HG03558 (cell line): ENCODE results near the gene PPARG.

Experiments used
- ATAC-seq: cut with Tn5 transposase; IDR thresholded peaks from one replicate; pipeline ENCODE4 v1.9.1; 2021; ENCODE audit warnings: moderate number of reproducible peaks; ENCODE audit not compliant: unreplicated experiment; ENCODE audit errors: extremely low read depth

Gene PPARG

DNA sequence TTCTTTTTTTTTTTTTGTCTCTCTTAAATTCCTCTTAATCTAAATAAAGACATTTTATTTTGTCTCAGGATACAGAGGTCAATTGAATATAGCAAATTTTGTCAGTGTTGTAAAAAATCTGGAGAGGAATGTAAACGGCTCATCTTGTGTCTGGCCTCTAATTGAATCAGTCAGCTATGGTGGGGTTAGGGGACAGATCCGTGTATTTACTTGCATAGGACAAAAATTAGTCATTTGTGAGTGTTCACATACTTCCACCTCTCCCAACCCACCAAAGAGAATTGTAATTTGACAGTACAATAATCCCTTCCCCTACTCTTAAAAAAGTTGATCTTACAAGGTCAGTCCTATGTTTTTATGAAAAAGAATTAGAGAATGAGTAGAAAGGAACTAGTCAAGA is 18.3 kb downstream of the PPARG start:
- ATAC-seq: no peak

DNA sequence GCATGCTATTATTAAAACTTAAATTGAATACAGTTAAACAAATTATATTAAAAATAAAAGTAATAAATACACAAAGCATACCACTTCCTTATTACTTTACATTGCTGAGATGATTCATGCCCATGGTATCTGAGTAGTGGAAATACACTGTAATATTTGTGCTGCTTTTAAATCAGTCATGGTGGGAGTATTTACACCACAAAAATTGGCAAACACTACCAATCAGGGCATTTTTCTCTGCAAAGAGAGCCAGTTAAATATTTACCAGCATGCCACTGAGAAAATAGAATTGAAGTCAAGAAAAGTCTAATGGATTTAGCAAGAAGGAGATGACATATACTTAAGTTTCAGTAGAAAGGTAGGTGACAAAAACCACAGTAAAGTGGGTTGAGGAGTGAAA is 19.6 kb downstream of the PPARG start:
- no peak for ATAC-seq

DNA sequence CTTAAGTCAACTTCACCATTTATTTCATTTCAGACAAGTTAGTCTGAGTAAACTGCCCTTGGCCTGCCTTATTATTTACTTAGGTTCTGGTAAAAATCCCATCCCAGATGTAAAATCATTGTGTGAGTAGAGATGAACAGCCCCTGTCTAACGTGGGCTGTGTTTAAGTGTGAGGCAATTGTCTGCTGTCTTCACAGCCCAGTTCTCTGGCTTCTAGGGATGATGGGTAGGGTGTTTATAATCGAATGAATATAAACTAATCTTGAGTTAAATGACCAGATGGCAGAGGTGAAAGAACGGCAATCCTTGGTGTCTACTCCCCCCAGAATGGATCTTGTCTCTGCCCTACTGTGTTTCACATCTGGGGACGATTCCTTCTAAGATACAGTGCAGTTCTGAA is 20.8 kb downstream of the PPARG start:
- ATAC-seq: no peak

DNA sequence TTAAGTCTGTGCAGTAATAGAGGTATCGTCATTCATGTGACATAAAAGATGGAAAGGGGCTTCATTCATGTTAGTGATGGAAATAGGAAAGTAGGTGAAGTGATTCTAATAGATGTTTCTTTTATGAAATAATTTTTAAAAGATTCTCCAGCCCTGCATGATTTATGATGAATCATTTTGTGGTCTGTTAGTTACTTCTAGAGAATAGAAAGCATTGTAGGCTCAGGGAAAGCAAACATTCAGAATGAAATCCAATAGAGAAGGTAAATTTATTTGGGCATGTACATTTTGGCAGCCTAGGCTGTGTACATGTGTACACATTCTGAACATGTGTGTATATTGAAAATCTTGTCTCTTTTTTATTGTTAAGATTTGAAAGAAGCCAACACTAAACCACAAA is 23.1 kb downstream of the PPARG start:
- ATAC-seq: no peak

DNA sequence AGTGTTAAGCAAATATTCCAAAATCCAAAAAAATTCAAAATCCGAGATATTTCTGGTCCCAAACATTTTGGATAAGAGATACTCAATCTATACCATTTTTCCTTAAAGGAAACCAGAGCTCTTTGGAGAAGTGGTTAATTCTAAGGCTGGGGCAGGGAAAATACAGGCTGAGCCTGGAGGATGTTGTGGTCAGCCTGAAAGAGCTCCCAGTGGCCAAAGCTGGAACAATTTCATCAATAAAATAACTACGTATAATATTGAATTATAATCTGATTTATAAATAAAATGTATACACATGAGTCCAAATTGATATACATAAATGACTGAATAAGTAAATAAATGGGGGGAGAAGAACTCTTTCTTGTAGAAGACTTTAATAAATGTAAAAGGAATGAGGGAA is 24.6 kb downstream of the PPARG start:
- no peak for ATAC-seq

DNA sequence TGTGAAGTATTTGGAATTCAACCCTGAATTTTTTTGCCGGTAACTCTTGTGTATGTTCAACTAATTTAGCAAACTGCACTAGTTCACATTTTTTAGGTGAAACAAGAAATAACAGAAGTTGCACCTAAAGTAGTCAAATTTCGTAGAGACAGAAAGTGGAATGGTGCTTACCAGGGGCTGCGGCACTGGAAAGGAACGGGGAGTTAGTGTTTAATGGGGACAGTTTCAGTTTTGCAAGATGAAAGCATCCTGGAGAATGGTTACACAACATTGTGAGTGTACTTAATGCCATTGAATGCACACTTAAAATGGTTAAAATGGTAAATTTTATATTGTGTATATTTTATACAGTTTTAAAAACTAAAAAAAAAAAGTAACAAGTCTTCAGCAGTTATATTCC is 27.4 kb downstream of the PPARG start:
- ATAC-seq: no peak

DNA sequence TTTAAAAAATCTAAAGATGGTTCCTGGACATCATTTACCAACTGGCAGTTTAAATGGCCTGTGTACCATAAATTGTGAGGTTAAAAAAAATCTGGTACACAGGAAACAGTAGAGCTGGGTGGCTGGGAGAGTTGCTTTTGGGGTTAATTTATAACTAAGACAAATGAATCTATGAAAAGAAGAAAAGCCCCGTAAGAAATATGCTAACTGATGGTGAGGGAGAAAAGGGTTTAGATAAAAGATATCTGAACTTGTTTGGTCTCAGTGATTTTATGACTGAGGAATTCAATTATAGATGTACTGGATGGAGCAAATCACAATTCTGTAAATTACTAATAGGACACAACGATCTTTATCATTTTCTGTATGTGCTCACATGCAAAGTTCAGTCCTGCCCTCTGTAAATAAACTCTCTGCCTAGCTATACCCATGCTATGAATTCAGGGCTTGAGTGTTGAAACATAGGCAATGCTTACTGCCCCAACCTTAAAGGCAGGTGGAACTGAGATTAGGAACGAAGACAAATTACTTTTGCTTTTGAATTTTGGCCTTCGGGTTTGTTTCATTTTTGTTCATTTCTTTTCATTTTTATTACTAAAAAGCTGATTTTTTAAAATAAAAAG is 28.0 kb downstream of the PPARG start:
- ATAC-seq: no peak

DNA sequence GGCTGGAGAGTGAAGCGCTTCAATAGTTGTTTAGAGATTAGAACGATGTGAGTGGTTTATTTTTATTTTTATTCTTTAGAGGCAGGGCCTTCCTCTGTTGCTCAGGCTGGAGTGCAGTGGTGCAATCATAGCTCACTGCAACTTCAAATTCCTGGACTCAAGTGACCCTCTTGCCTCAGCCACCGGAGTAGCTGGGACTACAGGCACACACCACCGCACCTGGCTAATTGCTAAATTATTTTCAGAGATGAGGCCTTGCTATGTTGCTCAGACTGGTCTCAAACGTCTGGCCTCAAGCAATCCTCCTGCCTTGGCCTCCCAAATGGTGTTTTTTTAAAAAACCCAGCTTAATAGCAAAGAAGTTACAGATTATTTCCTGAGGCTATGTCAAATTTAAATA is 29.0 kb downstream of the PPARG start:
- no peak for ATAC-seq

DNA sequence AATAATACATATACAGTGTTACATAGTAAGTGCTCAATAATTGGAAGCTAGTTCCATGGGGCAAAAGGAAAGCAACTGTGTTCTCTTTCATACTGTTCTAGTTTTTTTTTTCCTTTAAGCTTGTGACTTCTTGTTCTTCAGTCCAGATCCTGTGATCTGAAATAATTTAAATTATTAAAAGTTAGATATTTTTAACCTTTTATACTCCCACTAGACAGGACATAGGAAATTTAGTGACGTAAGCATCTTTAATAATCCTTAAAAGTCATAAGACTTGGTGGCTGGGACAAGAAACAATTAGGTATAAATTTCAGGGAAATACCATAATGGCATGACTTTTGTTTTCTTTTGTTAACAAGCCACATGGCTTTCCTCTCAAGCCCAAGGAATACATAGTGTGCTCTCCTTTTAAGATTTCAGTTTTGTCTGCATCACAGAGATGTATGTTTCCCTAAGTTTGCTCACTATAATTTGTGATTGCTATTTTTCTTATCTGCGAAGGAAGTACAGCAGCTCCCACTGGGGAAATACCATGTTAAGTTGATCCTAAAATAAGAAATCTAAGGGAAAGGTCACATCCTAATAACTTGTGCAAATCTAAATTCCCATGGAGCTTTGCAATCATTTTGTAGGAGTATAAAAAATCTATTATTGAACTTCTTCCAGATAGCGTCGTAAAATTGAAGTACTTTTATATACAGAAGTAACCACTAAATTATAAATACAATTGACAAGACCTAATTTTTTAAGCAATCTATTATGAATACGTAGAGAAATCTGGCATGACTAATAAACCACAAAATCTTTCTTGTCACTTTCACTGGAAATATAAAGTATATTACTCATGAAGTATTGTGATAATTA is 30.1 kb downstream of the PPARG start:
- no peak for ATAC-seq

DNA sequence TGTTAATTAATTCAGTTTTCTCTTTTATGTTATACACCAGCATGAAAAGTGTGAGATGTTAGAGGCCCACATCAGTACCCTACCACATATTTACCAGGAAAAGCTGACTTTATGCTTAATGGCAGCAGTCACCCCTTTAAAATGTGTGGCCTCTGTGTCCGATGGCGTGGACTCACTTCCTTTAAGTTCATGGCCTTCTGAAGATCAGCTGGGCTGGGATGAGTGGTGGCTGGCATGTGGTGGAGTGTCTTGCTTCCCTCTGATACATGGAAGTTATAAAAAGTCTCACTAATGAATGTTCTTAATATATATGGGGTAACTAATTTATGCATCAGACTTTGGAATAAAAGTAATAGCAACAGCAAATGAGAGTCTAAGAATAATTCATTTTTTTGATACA is 32.1 kb downstream of the PPARG start:
- ATAC-seq: no peak

DNA sequence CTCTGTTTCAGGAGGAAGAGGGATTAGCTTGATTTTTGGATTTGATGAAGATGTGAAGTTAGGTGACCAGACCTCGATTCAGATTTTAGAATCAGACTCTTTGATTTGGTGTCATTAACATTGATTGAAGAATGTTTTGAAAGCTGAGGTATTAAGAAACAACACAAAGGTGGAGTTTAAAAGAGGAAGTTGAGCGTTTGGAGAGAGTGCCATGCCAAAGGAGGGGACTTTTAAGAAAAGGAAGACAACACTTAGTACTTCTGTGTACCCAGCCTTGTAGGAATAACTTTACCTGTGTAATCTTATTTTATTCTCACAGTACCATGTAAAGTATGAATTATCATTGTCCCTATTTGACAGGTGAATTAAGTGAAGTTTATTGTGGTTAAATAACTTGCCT is 34.4 kb downstream of the PPARG start:
- ATAC-seq: no peak

DNA sequence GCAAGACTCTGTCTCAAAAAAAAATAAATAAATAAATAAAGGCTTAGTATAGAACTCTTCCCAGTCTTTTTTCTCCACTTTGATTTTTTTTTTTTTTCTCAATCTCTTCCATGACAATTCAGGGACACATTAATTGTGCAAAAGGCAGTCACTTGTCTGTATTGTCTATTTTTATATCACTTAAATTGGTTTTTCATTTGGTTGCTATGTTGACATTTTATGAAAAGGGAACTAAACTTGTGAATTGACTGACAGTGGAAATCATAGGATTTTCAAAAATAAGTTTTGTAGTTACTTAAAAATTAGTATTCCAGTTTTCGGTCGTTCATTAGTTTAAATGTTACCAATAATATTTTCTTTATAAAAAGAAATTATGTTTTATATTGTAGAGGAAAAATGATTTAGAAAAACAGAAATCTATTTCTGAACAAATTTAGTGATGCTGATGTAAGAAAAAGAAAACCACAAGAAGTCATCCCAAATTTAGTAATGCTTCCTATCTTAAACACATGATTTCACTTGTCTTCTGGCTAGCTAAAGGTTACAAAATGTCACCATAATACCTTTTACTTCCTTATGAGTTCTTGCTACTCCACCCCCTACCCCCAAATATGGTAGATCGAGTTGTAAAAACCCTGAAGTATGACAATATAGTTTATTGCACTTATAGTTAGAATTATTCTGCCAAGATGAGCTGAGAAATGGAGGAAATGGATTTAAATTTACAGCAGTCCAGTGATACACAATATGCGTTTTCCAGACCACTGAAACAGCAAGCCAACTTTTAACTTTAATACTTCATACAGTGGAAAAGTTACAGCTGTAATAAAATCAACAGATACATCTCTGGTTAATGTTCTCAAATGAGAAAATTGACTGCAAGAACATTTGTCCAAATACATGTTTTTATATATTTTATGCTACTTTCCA is 37.0 kb downstream of the PPARG start:
- no peak for ATAC-seq

DNA sequence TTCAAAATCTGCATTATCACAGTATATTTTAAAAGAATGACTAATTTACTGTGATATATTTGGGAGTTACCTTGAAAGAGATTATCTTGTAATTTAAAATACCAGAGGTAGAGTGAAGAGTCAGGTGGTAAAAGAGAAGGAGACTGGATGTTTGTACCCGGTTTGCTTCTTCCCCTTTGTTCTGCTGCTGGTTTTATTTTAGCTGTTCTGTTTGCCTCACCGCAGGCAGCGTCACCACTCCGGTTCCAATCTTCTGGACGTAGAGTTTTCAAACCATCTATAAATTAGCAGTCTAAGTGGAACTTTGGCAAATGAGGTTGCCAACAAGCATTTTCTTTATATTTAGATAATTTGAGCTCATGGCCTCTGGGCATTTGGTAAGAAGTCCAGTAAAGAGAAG is 38.2 kb downstream of the PPARG start:
- ATAC-seq: no peak

DNA sequence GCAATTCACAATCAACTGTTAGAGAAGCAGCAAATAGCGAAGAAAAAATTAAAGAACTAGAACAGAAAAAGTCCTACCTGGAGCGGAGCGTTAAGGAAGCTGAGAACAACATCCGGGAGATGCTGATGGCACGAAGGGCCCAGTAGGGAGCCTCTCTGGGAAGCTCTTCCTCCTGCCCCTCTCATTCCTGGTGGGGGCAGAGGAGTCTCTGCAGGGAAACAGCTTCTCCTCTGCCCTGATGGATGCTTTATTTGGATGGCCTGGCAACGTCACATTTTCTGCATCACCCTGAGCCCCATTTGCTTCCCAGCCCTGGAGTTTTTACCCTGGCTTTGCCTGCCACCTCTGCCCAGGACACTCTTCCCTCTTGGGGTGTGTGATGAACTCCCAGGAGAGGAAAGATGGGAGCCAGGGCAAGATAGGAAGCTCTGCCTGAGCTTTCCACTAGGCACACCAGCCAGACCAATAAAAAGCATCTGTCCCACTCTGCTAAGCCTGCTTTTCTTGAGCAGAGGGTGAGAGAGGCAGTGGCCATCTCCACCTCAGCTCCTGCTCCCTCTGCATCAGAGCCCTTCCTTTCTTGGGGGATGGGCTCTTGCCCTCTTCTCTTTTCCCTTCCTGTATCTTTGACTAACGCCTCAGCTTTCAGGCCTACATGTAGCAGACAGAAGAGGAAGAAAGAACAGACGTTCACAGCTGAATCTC is 39.4 kb downstream of the PPARG start:
- ATAC-seq: no peak

DNA sequence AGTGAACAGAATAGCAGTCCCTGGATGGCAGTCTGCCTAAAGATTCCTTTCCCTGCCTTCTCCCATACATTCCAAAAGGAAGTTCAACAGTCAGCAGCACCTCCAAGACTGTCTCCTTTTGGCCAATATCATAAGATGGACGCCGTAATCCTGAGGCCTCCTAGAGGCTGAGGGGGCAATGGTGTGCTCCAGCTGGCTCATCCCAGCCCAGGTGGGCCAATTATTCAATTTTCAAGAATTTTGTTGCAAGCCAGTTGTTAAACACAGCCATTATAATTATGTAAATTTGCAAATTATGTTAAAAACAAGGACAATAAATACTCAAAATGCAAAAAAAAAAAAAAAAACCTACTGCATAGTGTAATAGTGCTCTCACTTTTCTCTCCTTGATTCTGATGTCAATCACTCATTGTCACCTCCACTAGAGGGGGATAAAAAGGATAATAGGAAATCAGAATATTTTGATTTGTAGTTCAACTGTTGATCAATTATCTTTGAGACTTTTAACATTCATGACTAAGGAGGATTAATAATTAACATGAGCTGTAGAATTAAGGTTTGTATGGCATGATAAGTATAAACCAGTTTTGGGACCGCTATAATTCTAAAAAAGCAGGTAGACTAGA is 40.1 kb downstream of the PPARG start:
- ATAC-seq: no peak

DNA sequence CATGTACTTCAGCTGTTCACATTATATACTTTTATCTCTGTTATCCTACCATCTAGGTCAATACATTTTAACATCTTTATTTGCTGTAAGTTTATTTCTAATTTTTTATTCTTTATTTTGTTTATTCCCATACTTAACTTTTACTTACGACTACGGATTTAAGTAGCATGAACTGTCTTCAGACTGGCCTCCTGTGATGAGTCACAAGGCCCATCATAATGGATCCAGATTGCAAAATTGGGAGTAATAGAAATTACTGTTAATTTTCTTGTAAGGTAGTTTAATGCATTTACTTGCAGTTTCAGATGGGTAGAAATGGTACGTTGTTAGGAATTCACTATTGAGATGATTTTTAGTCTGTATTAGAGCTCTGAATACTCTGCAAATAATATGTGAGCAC is 45.9 kb downstream of the PPARG start:
- ATAC-seq: no peak

DNA sequence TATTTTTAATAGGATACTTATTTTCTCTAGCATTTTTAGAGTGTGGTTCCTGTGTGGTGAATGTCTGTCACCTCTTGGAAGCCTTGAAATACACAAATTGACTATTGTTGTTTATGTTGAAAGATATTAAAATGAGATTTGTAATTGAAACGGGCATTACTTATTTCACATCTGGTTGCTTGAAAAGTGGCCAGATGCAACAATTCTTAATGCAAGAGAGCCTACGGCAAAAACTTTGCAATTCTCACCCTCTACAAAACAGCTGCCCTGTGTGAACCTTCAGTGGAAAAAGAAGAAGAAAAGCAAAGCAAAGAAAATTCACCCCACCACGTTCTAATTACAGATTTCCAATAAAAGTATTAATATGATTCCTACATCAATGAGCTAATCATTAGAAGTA is 46.6 kb downstream of the PPARG start:
- ATAC-seq: no peak

DNA sequence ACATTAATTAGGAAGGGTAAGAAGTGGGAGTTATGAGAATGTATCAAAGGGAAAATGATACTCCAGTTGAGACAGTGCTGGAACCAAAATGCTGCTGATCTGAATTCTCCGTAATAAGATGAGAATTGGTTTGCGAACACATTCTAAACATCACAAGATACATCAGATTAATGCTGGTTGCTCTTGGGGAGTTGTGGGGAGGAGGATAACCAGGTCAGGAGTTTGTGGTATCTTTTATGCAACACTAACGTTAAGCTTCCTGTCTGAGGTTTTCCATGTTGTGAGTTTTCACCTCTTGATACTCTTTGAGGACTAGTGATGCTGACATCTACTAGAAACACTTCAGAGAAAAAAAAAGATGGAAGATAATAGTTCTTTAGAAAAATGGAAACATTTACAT is 47.2 kb downstream of the PPARG start:
- no peak for ATAC-seq

DNA sequence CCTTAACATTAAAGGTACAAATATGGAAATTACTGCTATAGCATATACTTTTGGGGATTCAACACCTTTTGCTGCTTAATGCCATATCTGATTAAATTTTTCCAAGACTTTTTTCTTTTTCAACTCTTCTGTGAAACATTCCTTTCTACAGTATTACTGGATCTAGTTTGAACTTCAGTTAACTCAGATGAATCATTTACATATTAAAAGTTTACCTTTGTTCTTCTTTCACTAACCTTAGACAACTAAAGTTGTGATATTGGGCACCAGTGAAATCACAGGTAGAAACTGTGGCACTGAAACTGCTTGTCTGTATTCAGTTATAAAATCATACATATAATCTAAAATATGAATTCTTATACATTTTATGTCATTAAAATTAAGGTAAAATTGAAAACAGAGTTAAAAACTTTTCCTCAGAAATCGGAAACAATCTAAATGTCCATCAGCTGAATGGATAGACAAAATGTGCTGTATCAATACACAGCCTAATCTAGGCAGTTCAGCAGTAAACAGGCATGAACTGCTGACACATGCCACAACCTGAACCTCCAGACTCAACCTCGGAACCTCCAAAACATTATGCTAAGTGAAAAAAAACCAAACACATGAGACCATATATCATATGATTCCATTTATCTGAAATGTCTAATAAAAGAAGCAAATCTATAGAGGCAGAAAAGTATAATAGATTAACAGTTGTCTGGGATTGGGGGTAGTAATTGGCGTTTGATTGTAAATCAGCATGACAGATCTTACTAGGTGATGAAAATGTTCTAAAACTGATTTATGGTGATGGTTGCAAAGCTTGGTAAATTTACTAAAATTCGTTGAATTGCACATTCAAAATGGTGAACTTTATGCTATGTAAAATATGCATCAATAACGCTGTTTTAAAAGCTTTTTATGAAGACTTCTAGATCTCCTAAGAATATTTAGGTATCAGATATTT is 50.0 kb downstream of the PPARG start:
- no peak for ATAC-seq
